ENCODE data around the gene SPDYE8.
A peak's percentile ranks its signal among the peaks of the same experiment; 100 is the strongest.
"Not testable (repeated sequence)": the region's sequence is repeated elsewhere in the genome, so short reads cannot be mapped to it uniquely, and the experiment has no call there.

SPDYE8 gene

GRCh38 chr7:73029666-73030065 lies at the start of gene SPDYE8:
TSS of gene SPDYE8 (minus strand) at chr7:73029766. CDS start at chr7:73027966, 1,800 bp downstream.
- DNase-seq (ENCODE audit: low read depth, low spot score), result not testable (repeated sequence)

GRCh38 chr7:73057811-73058210 lies 28.2 kb upstream of the SPDYE8 start, which contains the start of gene SPDYE11:
TSS of gene SPDYE11 (minus strand) at chr7:73057911. CDS start at chr7:73056111, 1,800 bp downstream.
- not testable (repeated sequence) for DNase-seq (ENCODE audit: low read depth, low spot score)

GRCh38 chr7:73006491-73006890 lies 23.1 kb downstream of the SPDYE8 start:
- not testable (repeated sequence) for DNase-seq (ENCODE audit: low read depth, low spot score)

GRCh38 chr7:73005693-73006447 lies 23.7 kb downstream of the SPDYE8 start:
- peak; percentile 24 for DNase-seq (ENCODE audit: low read depth, low spot score)

- not testable (repeated sequence) for DNase-seq (ENCODE audit: low read depth, low spot score)
These were observed 24.2 kb downstream of the SPDYE8 start for GRCh38 chr7:73005356-73005692.

- not testable (repeated sequence) for DNase-seq (ENCODE audit: low read depth, low spot score)
These were observed 31.6 kb downstream of the SPDYE8 start for GRCh38 chr7:72997887-72998468.

GRCh38 chr7:72997447-72997846 lies 32.1 kb downstream of the SPDYE8 start:
- DNase-seq (ENCODE audit: low read depth, low spot score), result not testable (repeated sequence)

GRCh38 chr7:72995484-72995883 lies 34.1 kb downstream of the SPDYE8 start:
- not testable (repeated sequence) for DNase-seq (ENCODE audit: low read depth, low spot score)

GRCh38 chr7:72990146-72990913 lies 39.2 kb downstream of the SPDYE8 start:
- DNase-seq (ENCODE audit: low read depth, low spot score), result not testable (repeated sequence)

GRCh38 chr7:72982084-72982483 lies 47.5 kb downstream of the SPDYE8 start:
- not testable (repeated sequence) for DNase-seq (ENCODE audit: low read depth, low spot score)

GRCh38 chr7:72980382-72980781 lies 49.2 kb downstream of the SPDYE8 start:
- not testable (repeated sequence) for DNase-seq (ENCODE audit: low read depth, low spot score)

- not testable (repeated sequence) for DNase-seq (ENCODE audit: low read depth, low spot score)
These were observed 53.1 kb downstream of the SPDYE8 start for GRCh38 chr7:72976434-72976833.

- not testable (repeated sequence) for DNase-seq (ENCODE audit: low read depth, low spot score)
These were observed 53.8 kb downstream of the SPDYE8 start for GRCh38 chr7:72975656-72976286.

GRCh38 chr7:72974781-72975180 lies 54.8 kb downstream of the SPDYE8 start:
- DNase-seq (ENCODE audit: low read depth, low spot score), result not testable (repeated sequence)

- not testable (repeated sequence) for DNase-seq (ENCODE audit: low read depth, low spot score)
These were observed 58.1 kb downstream of the SPDYE8 start for GRCh38 chr7:72971505-72971904.

Data from brain pericyte (primary cell).